Mucosa of descending colon (tissue), 3 donors: Measurements from ENCODE around the gene FCER1A. TPM values are rescaled to one million over a fixed set of nuclear protein-coding genes. Genes with fewer than 3 reads are reported as not detected.

Experiments
- ATAC-seq: fragments of 200-7000 bp; cut with Tn5 transposase; one replicate; pipeline ENCODE4 v1.9.1; 2020; ENCODE audit warnings: mild to moderate bottlenecking, moderate library complexity
- DNase-seq, 3 donors: peaks; one replicate each; pipeline ENCODE4 v3.0.0-alpha.2; 2020
- H3K36me3 ChIP-seq: fragments of 200-600 bp; one replicate; pipeline ENCODE4 v1.8.0; 2021; ENCODE audit warnings: low read depth, mild to moderate bottlenecking
- H3K4me1 ChIP-seq: fragments of 200-600 bp; one replicate; pipeline ENCODE4 v1.8.0; 2021; ENCODE audit warnings: low read depth, mild to moderate bottlenecking
- H3K4me3 ChIP-seq: fragments of 200-600 bp; one replicate; pipeline ENCODE4 v1.8.0; 2021; ENCODE audit warnings: mild to moderate bottlenecking
- H3K9me3 ChIP-seq: fragments of 200-600 bp; one replicate; pipeline ENCODE4 v1.8.0; 2021; ENCODE audit warnings: mild to moderate bottlenecking
- CTCF ChIP-seq: fragments of 200-600 bp; IDR thresholded peaks from one replicate; pipeline ENCODE4 v1.8.0; 2022; ENCODE audit warnings: antibody characterized with exemption, mild to moderate bottlenecking
- intact Hi-C, 2 donors: fragments of 100-400 bp; cut with DNase I in 1 of 2; cut with micrococcal nuclease in 1 of 2; formaldehyde crosslinking; loops; one replicate each; pipeline versions ENCODE4 v1.11.0 to v1.11.1; 2022; cut with DNase I, micrococcal nuclease
- total RNA-seq, 3 donors: library from RNA; stranded (reverse); fragmentation: NEBNext Ultra II Directional in 2 of 3; extraction: Animal tissue kit (Norgen Biotek cat#: 25700) in 2 of 3; gene quantifications; one replicate each; pipeline versions ENCODE4 v1.2.1 to v1.2.4, GENCODE V29; 2021 to 2023
- donor health status: DM: no; HTN: no; CAD: no; lungs with moderate emphysema.
- donor health status: DM: no; HTN: no; CAD: no.
- donor health status: DM: no; HTN: yes; CAD: no.

FCER1A gene
- total RNA-seq, 3 donors from 2014 or later = 0.46 to 1.7 (median 1.1) TPM

- ATAC-seq (no peak), DNase-seq (no peak)
- Histone ChIP-seq H3K4me1 (no peaks in the 10 kb centered on the region), H3K36me3 (no peaks in the 10 kb centered on the region), H3K9me3 (no peaks in the 10 kb centered on the region), H3K4me3 (no peak overlapping the region)
- no peak for TF ChIP-seq CTCF
- intact Hi-C loops = no loop called here
Observed at GRCh38 chr1:159300146-159300545, 2.0 kb upstream of the FCER1A start.

GRCh38 chr1:159307346-159308020 lies 5.3 kb downstream of the FCER1A start:
- Histone ChIP-seq H3K36me3 (no peaks in the 10 kb centered on the region), H3K9me3 (no peaks in the 10 kb centered on the region), H3K4me3 (no peak overlapping the region), H3K4me1 (no peaks in the 10 kb centered on the region)
- no peak for TF ChIP-seq CTCF
- DNase-seq = no peak
- intact Hi-C loops = no loop called here
- no peak for ATAC-seq

GRCh38 chr1:159311679-159312078 lies 9.5 kb downstream of the FCER1A start:
- no peaks in the 10 kb centered on the region for H3K9me3 ChIP-seq
- no peak for TF ChIP-seq CTCF
- H3K36me3 ChIP-seq = no peaks in the 10 kb centered on the region
- no peak for ATAC-seq
- DNase-seq = no peak
- intact Hi-C loops = no loop called here
- H3K4me3 ChIP-seq = no peak overlapping the region
- H3K4me1 ChIP-seq = no peaks in the 10 kb centered on the region

GRCh38 chr1:159315381-159315780 lies 13.2 kb downstream of the FCER1A start:
- Histone ChIP-seq H3K9me3 (no peaks in the 10 kb centered on the region), H3K4me3 (no peak overlapping the region), H3K36me3 (no peaks in the 10 kb centered on the region), H3K4me1 (no peaks in the 10 kb centered on the region)
- no peak for DNase-seq
- intact Hi-C loops = no loop called here
- no peak for TF ChIP-seq CTCF
- no peak for ATAC-seq

- intact Hi-C loops = no loop called here
- DNase-seq = no peak
- H3K9me3 ChIP-seq = no peaks in the 10 kb centered on the region
- no peak for ATAC-seq
- no peaks in the 10 kb centered on the region for H3K4me1 ChIP-seq
- TF ChIP-seq CTCF = no peak
- no peak overlapping the region for H3K4me3 ChIP-seq
- H3K36me3 ChIP-seq = no peaks in the 10 kb centered on the region
Observed at GRCh38 chr1:159318784-159319551, 16.8 kb downstream of the FCER1A start.
